AG04450 (cell line): ENCODE results near the gene ARPC3. TPM values are rescaled to one million over a fixed set of nuclear protein-coding genes. Genes with fewer than 3 reads are reported as not detected.
"Not testable (repeated sequence)": the region's sequence is repeated elsewhere in the genome, so short reads cannot be mapped to it uniquely, and the experiment has no call there.

Source experiments
- CTCF ChIA-PET: fragments of 300-600, 350-600 bp; formaldehyde crosslinking; extraction: SDS; loops from one replicate; lab custom pipeline; 2022; ENCODE audit warnings: antibody characterized with exemption, inconsistent platforms; lab: Charles Lee
- POLR2A ChIA-PET: fragments of 350-600 bp; formaldehyde crosslinking; extraction: SDS; loops from one replicate; lab custom pipeline; 2021; ENCODE audit warnings: antibody characterized with exemption, inconsistent platforms; lab: Yijun Ruan, JAX
- DNase-seq: peaks from one replicate; pipeline ENCODE4 v3.0.0-alpha.2; 2011; ENCODE audit warnings: low read depth, low spot score
- H3K27ac ChIP-seq: one replicate; pipeline ENCODE4 v1.5.1; 2012; ENCODE audit warnings: low read depth, low read length, control low read depth
- H3K27me3 ChIP-seq: one replicate; pipeline ENCODE4 v1.6.0; 2012; ENCODE audit warnings: low read length; ENCODE audit not compliant: control insufficient read depth, insufficient read depth
- H3K4me3 ChIP-seq: 2 replicates; pipeline ENCODE4 v1.5.1; 2011; ENCODE audit warnings: mild to moderate bottlenecking, low read depth, low read length, control low read depth
- H3K9me3 ChIP-seq: 2 replicates; pipeline ENCODE4 v1.5.1; 2012; ENCODE audit warnings: low read length; ENCODE audit not compliant: control insufficient read depth, insufficient read depth
- CTCF ChIP-seq: IDR thresholded peaks from 2 replicates; pipeline ENCODE4 v1.5.1; 2011; ENCODE audit warnings: low read depth, low read length, control low read depth, inconsistent platforms
- polyA plus RNA-seq: library from polyadenylated mRNA; depleted of rRNA; stranded (reverse); fragments of >200 nt; gene quantifications from 2 replicates; pipeline ENCODE4 v1.2.3, GENCODE V29; 2011

The ARPC3 gene
- polyA plus RNA-seq, 1 experiment: 57.0 TPM

- ChIA-PET POLR2A (interaction anchor here (0.9 to 2.4 kb wide), 8 partner anchors 16 to 420 kb away, joined by 4 to 29 read pairs (median 6); partner anchors contain the start of genes ARPC3, RAD9B, TCTN1 and VPS29), CTCF (interaction anchor here (1.2 to 5.7 kb wide), 5 partner anchors 18 to 420 kb away, joined by 3 to 84 read pairs (median 10); partner anchors contain the start of gene ARPC3)
- no peak for TF ChIP-seq CTCF
Measured at GRCh38 chr12:110467847-110468213, 17.7 kb upstream of the ARPC3 start.

GRCh38 chr12:110466791-110467190, 16.7 kb upstream of the ARPC3 start:
- Histone ChIP-seq H3K27ac (no peak overlapping the region), H3K4me3 (0 out of 2 replicates have a peak overlapping the region, but pooled peaks have one; percentile 27), H3K9me3 (no peaks in the 10 kb centered on the region), H3K27me3 (no peaks in the 10 kb centered on the region)
- DNase-seq: no peak
- ChIA-PET CTCF (interaction anchor here (0.9 to 5.7 kb wide), 3 partner anchors 16 to 134 kb away, joined by 3 to 84 read pairs (median 7); partner anchors contain the start of gene ARPC3), POLR2A (interaction anchor here (0.6 kb wide), 1 partner anchor 17 kb away, joined by 3 read pairs; no protein-coding TSS in a partner anchor)
- no peak for TF ChIP-seq CTCF

More at GRCh38 chr12:110467847-110468213, 17.7 kb upstream of the ARPC3 start:
- Histone ChIP-seq H3K27ac (peak overlapping the region; percentile 61), H3K9me3 (no peaks in the 10 kb centered on the region), H3K4me3 (peak overlapping the region; percentile 98), H3K27me3 (no peaks in the 10 kb centered on the region)
- DNase-seq: no peak

- DNase-seq, H3K27ac ChIP-seq, POLR2A ChIA-PET, H3K27me3 ChIP-seq, H3K4me3 ChIP-seq, H3K9me3 ChIP-seq: not testable (repeated sequence)
- CTCF ChIA-PET: interaction anchor here (1.0 to 5.7 kb wide), 2 partner anchors 34 to 135 kb away, joined by 3 to 84 read pairs; no protein-coding TSS in a partner anchor
Measured at GRCh38 chr12:110465765-110466164, 15.6 kb upstream of the ARPC3 start.

GRCh38 chr12:110465024-110465423, 14.9 kb upstream of the ARPC3 start:
- Histone ChIP-seq H3K9me3 (no peaks in the 10 kb centered on the region), H3K4me3 (no peak overlapping the region), H3K27me3 (no peaks in the 10 kb centered on the region), H3K27ac (no peak overlapping the region)
- CTCF ChIA-PET: interaction anchor here (0.7 kb wide), 1 partner anchor 150 kb away, joined by 3 read pairs; no protein-coding TSS in a partner anchor
- no peak for TF ChIP-seq CTCF
- POLR2A ChIA-PET: no interaction called here
- no peak for DNase-seq

- POLR2A ChIA-PET, DNase-seq, H3K9me3 ChIP-seq, H3K27me3 ChIP-seq, H3K27ac ChIP-seq, H3K4me3 ChIP-seq: not testable (repeated sequence)
- CTCF ChIA-PET: interaction anchor here (1.4 kb wide), 1 partner anchor 11 kb away, joined by 8 read pairs; the partner anchor contains the start of gene ARPC3
Measured at GRCh38 chr12:110461189-110461588, 11.1 kb upstream of the ARPC3 start.

- Histone ChIP-seq H3K4me3 (no peak overlapping the region), H3K9me3 (no peaks in the 10 kb centered on the region), H3K27ac (no peak overlapping the region), H3K27me3 (no peaks in the 10 kb centered on the region)
- ChIA-PET POLR2A (interaction anchor here (0.7 kb wide), 1 partner anchor 68 kb away, joined by 4 read pairs; no protein-coding TSS in a partner anchor), CTCF (interaction anchor here (1.1 kb wide), 1 partner anchor 143 kb away, joined by 5 read pairs; no protein-coding TSS in a partner anchor)
- TF ChIP-seq CTCF: no peak
- no peak for DNase-seq
Measured at GRCh38 chr12:110458756-110459155, 8.6 kb upstream of the ARPC3 start.
